MM.1S (cell line): Measurements from ENCODE around the gene CHST9.

Experiments used
- DNase-seq: peaks from one replicate; pipeline ENCODE4 v3.0.0-alpha.2; 2015
- H2AFZ ChIP-seq: fragments of 300-600 bp; sonication (generic); 2 replicates; pipeline ENCODE4 v1.6.0; 2016; ENCODE audit warnings: antibody characterized with exemption, low read length
- H3F3A ChIP-seq: fragments of 300-600 bp; sonication (generic); 2 replicates; pipeline ENCODE4 v1.6.1; 2016; ENCODE audit warnings: mild to moderate bottlenecking, antibody characterized with exemption, low read length, moderate library complexity, mixed read lengths; ENCODE audit not compliant: insufficient read depth
- H3K27ac ChIP-seq: fragments of 300-600 bp; sonication (generic); 2 replicates; pipeline ENCODE4 v1.5.1; 2016; ENCODE audit warnings: mild to moderate bottlenecking, low read length
- H3K27me3 ChIP-seq: fragments of 300-600 bp; sonication (generic); replicated peaks from 2 replicates; pipeline ENCODE4 v1.6.0; 2016; ENCODE audit warnings: low read length; ENCODE audit not compliant: insufficient read depth
- H3K36me3 ChIP-seq: fragments of 300-600 bp; sonication (generic); replicated peaks from 2 replicates; pipeline ENCODE4 v1.6.1; 2016; ENCODE audit warnings: mild to moderate bottlenecking, low read length, mixed read lengths; ENCODE audit not compliant: insufficient read depth
- H3K4me1 ChIP-seq: fragments of 300-600 bp; sonication (generic); 2 replicates; pipeline ENCODE4 v1.6.1; 2016; ENCODE audit warnings: low read length, mixed read lengths
- H3K4me2 ChIP-seq: fragments of 300-600 bp; sonication (generic); 2 replicates; pipeline ENCODE4 v1.6.0; 2016; ENCODE audit warnings: low read depth, low read length
- H3K4me3 ChIP-seq: fragments of 300-600 bp; sonication (generic); 2 replicates; pipeline ENCODE4 v1.5.1; 2016; ENCODE audit warnings: low read length, mixed read lengths
- H3K79me2 ChIP-seq: fragments of 300-600 bp; sonication (generic); 2 replicates; pipeline ENCODE4 v1.6.1; 2016; ENCODE audit warnings: mixed run types, low read length, mixed read lengths
- H3K9ac ChIP-seq: fragments of 300-600 bp; sonication (generic); 2 replicates; pipeline ENCODE4 v1.6.1; 2016; ENCODE audit warnings: low read length, mixed read lengths
- H3K9me2 ChIP-seq: fragments of 300-600 bp; sonication (generic); replicated peaks from 2 replicates; pipeline ENCODE4 v1.6.1; 2016; ENCODE audit warnings: mild to moderate bottlenecking, low read length, mixed read lengths; ENCODE audit not compliant: insufficient read depth
- H3K9me3 ChIP-seq: fragments of 300-600 bp; sonication (generic); replicated peaks from 2 replicates; pipeline ENCODE4 v1.6.1; 2016; ENCODE audit warnings: mild to moderate bottlenecking, low read length, mixed read lengths; ENCODE audit not compliant: insufficient read depth
- H4K20me1 ChIP-seq: fragments of 300-600 bp; sonication (generic); 2 replicates; pipeline ENCODE4 v1.6.1; 2016; ENCODE audit warnings: mild to moderate bottlenecking, low read length, moderate library complexity, mixed read lengths; ENCODE audit not compliant: insufficient read depth
- EZH2 ChIP-seq: fragments of 300-600 bp; sonication (generic); optimal IDR thresholded peaks from 2 replicates; pipeline ENCODE3; 2017; ENCODE audit warnings: low read depth, mild to moderate bottlenecking, antibody characterized with exemption, low read length, mixed read lengths
- EZH2phosphoT487 ChIP-seq: fragments of 300-600 bp; sonication (generic); IDR thresholded peaks from 2 replicates; pipeline ENCODE4 v1.6.1; 2018; ENCODE audit warnings: antibody characterized with exemption, low read length
- TF ChIP-seq, protein P1 (sequence below): fragments of 300-600 bp; sonication (generic); IDR thresholded peaks from 2 replicates; pipeline ENCODE4 v1.5.1; 2016; ENCODE audit warnings: antibody characterized with exemption, low read length, mixed read lengths

Gene CHST9

DNA sequence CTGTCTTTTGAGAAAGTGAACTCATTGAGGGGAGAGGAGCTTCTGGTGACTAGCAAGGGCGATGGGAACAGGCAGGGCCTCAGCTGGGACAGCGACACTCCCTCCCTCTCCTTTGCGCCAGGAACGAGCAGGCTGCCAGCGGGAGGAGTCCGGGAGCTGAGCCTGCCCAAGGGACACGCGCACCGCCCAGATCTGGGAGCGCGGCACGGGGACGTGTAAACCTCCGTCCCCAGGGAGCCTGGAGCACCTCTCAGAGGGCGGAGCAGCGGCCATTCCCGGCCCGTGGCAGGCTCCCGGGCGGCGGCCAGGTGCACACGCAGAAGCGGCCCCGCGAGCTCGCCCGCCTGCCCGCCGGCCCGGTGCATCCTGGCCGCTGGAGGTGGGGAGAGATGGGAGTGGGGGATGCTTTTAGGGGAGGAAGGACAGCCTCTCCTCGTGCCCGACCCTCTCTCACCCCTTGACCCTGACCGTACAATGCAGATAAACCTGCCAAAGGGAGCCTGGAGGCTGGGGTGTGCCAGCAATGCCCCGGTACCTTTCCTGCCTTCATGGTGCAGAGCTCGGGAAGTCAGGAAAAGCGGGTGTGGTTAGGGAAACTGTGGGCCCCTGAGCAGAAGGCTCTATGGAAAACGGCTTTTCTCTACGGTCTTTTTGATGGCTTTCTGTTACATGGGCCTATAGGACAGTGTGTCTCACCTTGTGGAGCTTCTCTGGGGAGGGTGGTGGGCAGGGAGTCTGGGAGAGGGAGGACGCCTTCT, 321.8 kb downstream of the CHST9 start:
- Histone ChIP-seq H3K36me3 (no peaks in the 10 kb centered on the region), H3K4me3 (no peak overlapping the region), H2AFZ (no peak overlapping the region), H3K4me1 (no peaks in the 10 kb centered on the region), H3F3A (no peaks in the 10 kb centered on the region), H3K9ac (no peak overlapping the region), H3K27me3 (no peaks in the 10 kb centered on the region), H3K27ac (no peak overlapping the region), H3K79me2 (no peaks in the 10 kb centered on the region), H3K9me3 (no peaks in the 10 kb centered on the region), H3K9me2 (no peaks in the 10 kb centered on the region), H3K4me2 (no peak overlapping the region), H4K20me1 (no peaks in the 10 kb centered on the region)
- DNase-seq = no peak
- no peak for TF ChIP-seq EZH2phosphoT487
- TF ChIP-seq, protein P1, sequence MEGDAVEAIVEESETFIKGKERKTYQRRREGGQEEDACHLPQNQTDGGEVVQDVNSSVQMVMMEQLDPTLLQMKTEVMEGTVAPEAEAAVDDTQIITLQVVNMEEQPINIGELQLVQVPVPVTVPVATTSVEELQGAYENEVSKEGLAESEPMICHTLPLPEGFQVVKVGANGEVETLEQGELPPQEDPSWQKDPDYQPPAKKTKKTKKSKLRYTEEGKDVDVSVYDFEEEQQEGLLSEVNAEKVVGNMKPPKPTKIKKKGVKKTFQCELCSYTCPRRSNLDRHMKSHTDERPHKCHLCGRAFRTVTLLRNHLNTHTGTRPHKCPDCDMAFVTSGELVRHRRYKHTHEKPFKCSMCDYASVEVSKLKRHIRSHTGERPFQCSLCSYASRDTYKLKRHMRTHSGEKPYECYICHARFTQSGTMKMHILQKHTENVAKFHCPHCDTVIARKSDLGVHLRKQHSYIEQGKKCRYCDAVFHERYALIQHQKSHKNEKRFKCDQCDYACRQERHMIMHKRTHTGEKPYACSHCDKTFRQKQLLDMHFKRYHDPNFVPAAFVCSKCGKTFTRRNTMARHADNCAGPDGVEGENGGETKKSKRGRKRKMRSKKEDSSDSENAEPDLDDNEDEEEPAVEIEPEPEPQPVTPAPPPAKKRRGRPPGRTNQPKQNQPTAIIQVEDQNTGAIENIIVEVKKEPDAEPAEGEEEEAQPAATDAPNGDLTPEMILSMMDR = no peak
- no peak for TF ChIP-seq EZH2

DNA sequence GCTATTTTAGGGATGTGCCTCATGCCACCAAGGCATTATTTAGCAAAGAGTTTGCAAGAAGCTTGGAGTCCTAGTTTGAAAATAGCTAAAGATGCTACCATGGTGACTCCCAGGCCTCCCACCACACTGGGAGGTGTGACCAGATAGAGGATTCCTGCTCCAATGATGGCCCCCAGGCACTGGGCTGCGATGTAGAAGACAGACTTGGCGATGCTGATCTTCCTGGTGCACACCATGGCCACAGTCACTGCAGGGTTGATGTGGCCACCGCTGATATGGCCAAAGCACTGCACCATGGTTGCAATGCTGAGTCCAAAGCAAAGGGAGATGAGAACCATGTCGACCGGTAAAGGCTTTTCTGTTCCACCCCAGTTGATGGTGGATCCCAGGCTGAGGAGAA, 323.0 kb downstream of the CHST9 start:
- H4K20me1 ChIP-seq = no peaks in the 10 kb centered on the region
- no peaks in the 10 kb centered on the region for H3K9me3 ChIP-seq
- no peaks in the 10 kb centered on the region for H3K9me2 ChIP-seq
- TF ChIP-seq, protein P1 = no peak
- TF ChIP-seq EZH2 (no peak), EZH2phosphoT487 (no peak)
- H3K4me3 ChIP-seq = no peak overlapping the region
- H3K27ac ChIP-seq = no peak overlapping the region
- no peak for DNase-seq
- no peaks in the 10 kb centered on the region for H3K79me2 ChIP-seq
- H3K27me3 ChIP-seq = no peaks in the 10 kb centered on the region
- H3K4me2 ChIP-seq = no peak overlapping the region
- no peaks in the 10 kb centered on the region for H3K4me1 ChIP-seq
- H2AFZ ChIP-seq = no peak overlapping the region
- H3K9ac ChIP-seq = no peak overlapping the region
- no peaks in the 10 kb centered on the region for H3K36me3 ChIP-seq
- H3F3A ChIP-seq = no peaks in the 10 kb centered on the region
